Chondrocyte (in vitro differentiated cells): Measurements from ENCODE around the gene TMTC2. TPM values are rescaled to one million over a fixed set of nuclear protein-coding genes. Genes with fewer than 3 reads are reported as not detected.
"Not testable (repeated sequence)": the region's sequence is repeated elsewhere in the genome, so short reads cannot be mapped to it uniquely, and the experiment has no call there.

Experiments used
- DNase-seq: peaks from one replicate; pipeline ENCODE4 v3.0.0; 2021; ENCODE audit warnings: mixed read lengths, low spot score
- H3K27ac Mint-ChIP-seq: one replicate; pipeline ENCODE4 v1.8.0; 2021; ENCODE audit warnings: mild to moderate bottlenecking, moderate library complexity, mixed read lengths; ENCODE audit not compliant: unreplicated experiment
- H3K27me3 Mint-ChIP-seq: 2 replicates; pipeline ENCODE4 v1.8.0; 2021; ENCODE audit warnings: low read depth, mixed read lengths
- H3K36me3 Mint-ChIP-seq: 2 replicates; pipeline ENCODE4 v1.8.0; 2021; ENCODE audit warnings: low read depth, mixed read lengths
- H3K4me1 Mint-ChIP-seq: 2 replicates; pipeline ENCODE4 v1.8.0; 2021; ENCODE audit warnings: low read depth, mild to moderate bottlenecking, mixed read lengths
- H3K4me3 Mint-ChIP-seq: one replicate; pipeline ENCODE4 v1.8.0; 2021; ENCODE audit warnings: mild to moderate bottlenecking, moderate library complexity, mixed read lengths; ENCODE audit not compliant: unreplicated experiment
- H3K9me3 Mint-ChIP-seq: 2 replicates; pipeline ENCODE4 v1.8.0; 2021; ENCODE audit warnings: low read depth, mixed read lengths
- CTCF ChIP-seq: fragments of 200-600 bp; sonication (generic); IDR thresholded peaks from 2 replicates; pipeline ENCODE4 v1.5.0; 2021; ENCODE audit warnings: antibody characterized with exemption, mild to moderate bottlenecking, moderate library complexity
- total RNA-seq: library from RNA; stranded (reverse); gene quantifications from 3 replicates; pipeline ENCODE4 v1.2.1, GENCODE V29; 2021

Gene TMTC2
- total RNA-seq, 1 donor from 2014 or later: 1.4 TPM

- no peaks in the 10 kb centered on the region for H3K36me3 Mint-ChIP-seq
- DNase-seq: no peak
- no peak overlapping the region for H3K4me3 Mint-ChIP-seq
- H3K27me3 Mint-ChIP-seq: no peaks in the 10 kb centered on the region
- no peak for TF ChIP-seq CTCF
- H3K4me1 Mint-ChIP-seq: no peaks in the 10 kb centered on the region
- no peak overlapping the region for H3K27ac Mint-ChIP-seq
- no peaks in the 10 kb centered on the region for H3K9me3 Mint-ChIP-seq
Observed at GRCh38 chr12:83110424-83110823, 423.7 kb downstream of the TMTC2 start.

- DNase-seq: no peak
- H3K27me3 Mint-ChIP-seq: no peaks in the 10 kb centered on the region
- H3K27ac Mint-ChIP-seq: no peak overlapping the region
- no peak overlapping the region for H3K4me3 Mint-ChIP-seq
- no peaks in the 10 kb centered on the region for H3K4me1 Mint-ChIP-seq
- peaks cover 10% of the 10 kb centered on the region for H3K9me3 Mint-ChIP-seq
- TF ChIP-seq CTCF: no peak
- no peaks in the 10 kb centered on the region for H3K36me3 Mint-ChIP-seq
Observed at GRCh38 chr12:83113945-83114344, 427.2 kb downstream of the TMTC2 start.

- no peak overlapping the region for H3K4me3 Mint-ChIP-seq
- no peak for DNase-seq
- TF ChIP-seq CTCF: no peak
- peaks cover 12% of the 10 kb centered on the region for H3K9me3 Mint-ChIP-seq
- H3K4me1 Mint-ChIP-seq: no peaks in the 10 kb centered on the region
- no peaks in the 10 kb centered on the region for H3K27me3 Mint-ChIP-seq
- no peak overlapping the region for H3K27ac Mint-ChIP-seq
- H3K36me3 Mint-ChIP-seq: no peaks in the 10 kb centered on the region
Observed at GRCh38 chr12:83114966-83115365, 428.3 kb downstream of the TMTC2 start.

- H3K36me3 Mint-ChIP-seq, H3K27me3 Mint-ChIP-seq, DNase-seq, H3K4me3 Mint-ChIP-seq, H3K4me1 Mint-ChIP-seq, H3K27ac Mint-ChIP-seq: not testable (repeated sequence)
- peaks cover 12% of the 10 kb centered on the region for H3K9me3 Mint-ChIP-seq
Observed at GRCh38 chr12:83117926-83118325, 431.2 kb downstream of the TMTC2 start.

GRCh38 chr12:83121897-83122622, 435.4 kb downstream of the TMTC2 start:
- no peak overlapping the region for H3K4me3 Mint-ChIP-seq
- H3K27me3 Mint-ChIP-seq: no peaks in the 10 kb centered on the region
- peaks cover 12% of the 10 kb centered on the region for H3K9me3 Mint-ChIP-seq
- H3K36me3 Mint-ChIP-seq: no peaks in the 10 kb centered on the region
- no peaks in the 10 kb centered on the region for H3K4me1 Mint-ChIP-seq
- H3K27ac Mint-ChIP-seq: no peak overlapping the region
- no peak for DNase-seq
- TF ChIP-seq CTCF: no peak

- no peak for DNase-seq
- Mint-ChIP-seq H3K4me3 (no peak overlapping the region), H3K4me1 (no peaks in the 10 kb centered on the region), H3K9me3 (peaks cover 15% of the 10 kb centered on the region), H3K27me3 (no peaks in the 10 kb centered on the region), H3K36me3 (no peaks in the 10 kb centered on the region), H3K27ac (no peak overlapping the region)
- TF ChIP-seq CTCF: no peak
Observed at GRCh38 chr12:83122623-83122934, 435.9 kb downstream of the TMTC2 start.
